HG02623 (cell line): ENCODE data around the gene STXBP5L.
"Not testable (repeated sequence)": the region's sequence is repeated elsewhere in the genome, so short reads cannot be mapped to it uniquely, and the experiment has no call there.

Source experiments
- ATAC-seq: cut with Tn5 transposase; IDR thresholded peaks from one replicate; pipeline ENCODE4 v1.9.1; 2021; ENCODE audit warnings: moderate library complexity; ENCODE audit not compliant: unreplicated experiment

The STXBP5L gene

DNA sequence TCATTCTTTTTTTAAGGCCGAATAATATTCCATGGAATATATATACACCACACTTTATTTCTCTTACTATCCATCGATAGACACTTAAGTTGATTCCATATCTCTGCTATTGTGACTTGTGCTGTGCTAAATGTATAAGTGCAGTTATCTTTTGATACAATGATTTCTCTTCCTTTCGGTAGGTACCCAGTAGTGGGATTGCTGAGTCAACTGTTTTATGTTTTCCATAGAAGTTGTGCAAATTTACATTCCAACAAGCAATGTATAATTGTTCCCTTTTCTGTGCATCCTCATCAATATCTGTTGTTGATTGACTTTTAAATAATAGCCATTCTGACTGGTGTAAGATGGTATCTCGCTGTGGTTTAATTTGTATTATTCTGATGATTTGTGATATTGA, 81.0 kb downstream of the STXBP5L start:
- ATAC-seq, result no peak

DNA sequence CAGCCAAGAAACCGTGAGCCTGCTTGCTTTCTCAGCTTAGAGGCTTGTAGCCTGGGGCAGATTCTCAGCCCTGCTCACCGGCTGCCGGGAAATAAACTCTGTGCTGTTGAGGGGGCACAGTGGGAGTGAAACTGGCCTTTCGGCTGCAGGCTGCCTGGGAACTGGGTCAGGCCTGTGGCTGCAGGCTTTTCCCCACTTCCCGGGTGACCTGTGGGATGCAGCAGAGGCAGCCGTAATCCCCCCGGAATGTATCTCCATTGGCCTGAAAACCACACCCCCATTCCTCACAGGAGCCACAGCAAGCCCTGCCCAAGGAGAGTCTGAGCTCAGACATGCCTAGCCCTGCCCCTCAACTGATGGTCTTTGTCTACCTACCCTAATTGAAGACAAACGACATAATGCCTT, 110.9 kb downstream of the STXBP5L start:
- ATAC-seq, result no peak

DNA sequence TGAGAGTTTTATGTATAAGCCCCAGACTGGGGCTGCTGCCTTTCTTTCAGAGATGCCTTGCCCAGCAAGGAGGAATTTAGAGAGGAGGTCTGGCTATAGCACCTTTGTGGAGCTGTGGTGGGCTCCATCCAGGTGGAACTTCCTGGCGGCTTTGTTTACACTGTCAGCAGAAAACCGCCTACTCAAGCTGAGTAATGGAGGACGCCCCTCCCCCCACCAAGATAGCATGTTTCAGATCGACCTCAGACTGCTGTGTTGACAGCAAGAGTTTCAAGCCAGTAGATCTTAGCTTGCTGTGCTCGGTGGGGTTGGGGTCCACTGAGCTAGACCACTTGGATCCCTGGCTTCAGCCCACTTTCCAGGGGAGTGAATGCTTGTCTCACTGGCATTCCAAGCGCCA, 155.6 kb downstream of the STXBP5L start:
- ATAC-seq, result no peak

DNA sequence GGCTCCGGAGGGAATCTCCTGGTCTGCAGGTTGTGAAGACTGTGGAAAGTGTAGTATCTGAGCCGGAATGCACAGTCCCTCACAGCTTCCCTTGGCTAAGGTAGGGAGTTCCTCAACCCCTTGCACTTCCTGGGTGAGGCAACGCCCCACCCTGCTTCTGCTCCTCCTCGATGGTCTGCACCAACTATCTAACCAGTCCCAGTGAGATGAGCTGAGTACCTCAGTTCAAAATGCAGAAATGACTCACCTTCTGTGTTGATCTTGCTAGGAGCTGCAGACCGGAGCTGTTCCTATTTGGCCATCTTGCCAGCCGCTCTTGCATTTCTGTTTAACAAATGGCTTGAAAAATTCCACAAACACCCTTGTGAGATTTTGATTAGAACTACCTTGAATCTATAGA, 156.1 kb downstream of the STXBP5L start:
- ATAC-seq, result no peak

DNA sequence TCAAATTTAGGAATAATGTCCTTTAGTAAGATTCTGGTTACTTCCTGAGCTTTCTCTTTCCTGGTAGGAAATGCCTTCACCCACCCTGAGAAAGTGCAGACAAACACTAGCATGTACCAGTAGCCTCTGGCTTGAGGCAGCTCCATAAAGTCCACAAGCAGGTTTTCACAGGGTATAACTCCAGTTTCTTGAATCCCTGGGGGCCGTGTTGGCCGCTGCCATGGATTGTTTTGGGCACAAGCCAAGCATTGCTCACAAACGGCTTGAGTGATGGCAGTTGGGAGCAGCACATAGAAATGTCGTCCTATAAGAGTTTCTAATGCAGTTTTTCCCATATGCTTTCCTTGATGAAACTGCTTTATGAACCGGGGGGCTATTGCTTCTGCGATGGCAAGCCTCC, 164.1 kb downstream of the STXBP5L start:
- no peak for ATAC-seq

DNA sequence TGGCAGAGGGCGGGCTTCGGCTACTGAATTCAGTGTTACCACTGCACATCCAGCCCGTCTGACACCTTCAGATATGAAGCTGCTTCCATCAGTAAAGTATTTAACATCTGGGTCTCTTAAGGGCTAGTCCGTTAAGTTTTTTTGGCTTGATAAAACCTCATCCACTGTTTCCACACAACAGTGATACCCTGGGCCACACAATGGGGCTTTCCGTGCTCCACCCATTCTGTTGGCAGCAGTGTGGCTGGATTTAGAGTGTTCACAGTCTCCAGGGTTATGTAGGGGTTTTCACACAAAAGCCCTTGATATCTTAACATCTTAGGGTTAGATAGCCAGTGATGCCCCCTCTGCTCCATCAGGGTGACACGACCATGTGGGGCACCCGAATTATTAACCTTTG, 165.0 kb downstream of the STXBP5L start:
- ATAC-seq, result no peak

DNA sequence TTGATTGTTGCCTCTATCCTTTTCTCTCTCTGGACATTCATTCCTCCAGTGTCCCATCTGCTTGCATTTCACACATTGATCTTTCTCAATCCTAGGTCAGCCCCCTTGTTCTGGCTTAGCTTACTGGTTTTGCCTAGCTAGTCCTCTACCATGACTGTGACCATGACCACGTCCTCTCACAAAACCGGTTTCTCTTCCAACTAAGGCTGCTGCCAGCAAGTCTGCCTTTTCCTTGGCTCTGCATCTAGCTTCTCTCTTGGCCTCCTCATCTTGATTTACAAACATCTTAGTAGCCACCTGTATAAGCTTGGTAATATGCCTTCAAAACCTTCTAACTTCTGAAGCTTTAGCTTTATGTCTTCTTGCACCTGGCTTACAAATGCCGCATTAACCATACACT, 167.2 kb downstream of the STXBP5L start:
- no peak for ATAC-seq

DNA sequence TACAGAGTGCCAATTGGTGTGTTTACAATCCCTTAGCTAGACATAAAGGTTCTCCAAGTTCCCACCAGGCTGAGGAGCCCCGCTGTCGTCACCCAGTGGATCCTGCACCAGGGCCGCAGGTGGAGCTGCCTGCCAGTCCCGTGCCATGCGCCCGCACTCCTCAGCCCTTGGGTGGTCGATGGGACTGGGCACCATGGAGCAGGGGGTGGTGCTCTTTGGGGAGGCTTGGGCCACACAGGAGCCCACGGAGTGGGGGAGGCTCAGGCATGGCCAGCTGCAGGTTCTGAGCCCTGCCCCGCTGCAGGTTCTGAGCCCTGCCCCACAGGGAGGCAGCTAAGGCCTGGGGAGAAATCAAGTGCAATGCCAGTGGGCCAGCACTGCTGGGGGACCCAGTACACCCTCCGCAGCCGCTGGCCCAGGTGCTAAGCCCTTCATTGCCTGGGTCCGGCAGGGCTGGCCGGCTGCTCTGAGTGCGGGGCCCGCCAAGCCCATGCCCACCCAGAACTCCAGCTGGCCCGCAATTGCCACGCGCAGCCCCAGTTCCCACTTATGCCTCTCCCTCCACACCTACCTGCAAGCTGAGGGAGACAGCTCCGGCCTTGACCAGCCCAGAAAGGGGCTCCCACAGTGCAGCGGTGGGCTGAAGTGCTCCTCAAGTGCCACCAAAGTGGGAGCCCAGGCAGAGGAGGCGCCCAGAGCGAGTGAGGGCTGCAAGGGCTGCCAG, 170.5 kb downstream of the STXBP5L start:
- not testable (repeated sequence) for ATAC-seq

DNA sequence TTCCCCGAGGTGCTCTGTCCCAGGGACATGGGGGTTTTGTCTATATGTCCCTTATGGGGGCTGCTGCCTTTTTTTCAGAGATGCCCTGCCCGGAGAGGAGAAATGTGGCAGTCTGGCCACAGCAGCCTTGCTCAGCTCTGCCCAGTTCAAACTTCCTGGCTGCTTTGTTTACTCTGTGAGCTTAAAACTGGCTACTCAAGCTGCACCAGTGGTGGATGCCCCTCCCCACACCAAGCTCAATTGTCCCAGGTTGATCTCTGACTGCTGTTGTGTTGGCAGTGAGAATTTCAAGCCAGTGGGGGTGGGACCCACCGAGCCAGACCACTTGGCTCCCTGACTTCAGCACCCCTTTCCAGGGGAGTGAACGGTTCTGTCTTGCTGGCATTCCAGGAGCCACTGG, 188.9 kb downstream of the STXBP5L start:
- ATAC-seq, result no peak

DNA sequence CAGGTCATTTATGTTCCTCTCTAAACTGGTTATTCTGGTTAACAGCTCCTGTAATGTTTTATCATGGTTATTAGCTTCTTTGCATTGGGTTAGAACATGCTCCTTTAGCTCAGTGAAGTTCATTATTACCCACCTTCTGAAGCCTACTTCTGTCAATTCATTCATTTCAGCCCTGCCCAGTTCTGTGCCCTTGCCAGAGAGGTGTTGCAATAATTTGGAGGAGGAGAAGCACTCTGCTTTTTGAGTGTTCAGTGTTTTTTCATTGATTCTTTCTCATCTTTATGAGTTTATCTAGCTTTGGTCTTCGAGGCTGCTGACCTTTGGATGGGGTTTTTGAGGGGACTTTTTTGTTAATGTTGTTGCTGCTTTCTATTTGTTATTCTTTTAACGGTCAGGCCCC, 203.1 kb downstream of the STXBP5L start:
- ATAC-seq, result not testable (repeated sequence)

DNA sequence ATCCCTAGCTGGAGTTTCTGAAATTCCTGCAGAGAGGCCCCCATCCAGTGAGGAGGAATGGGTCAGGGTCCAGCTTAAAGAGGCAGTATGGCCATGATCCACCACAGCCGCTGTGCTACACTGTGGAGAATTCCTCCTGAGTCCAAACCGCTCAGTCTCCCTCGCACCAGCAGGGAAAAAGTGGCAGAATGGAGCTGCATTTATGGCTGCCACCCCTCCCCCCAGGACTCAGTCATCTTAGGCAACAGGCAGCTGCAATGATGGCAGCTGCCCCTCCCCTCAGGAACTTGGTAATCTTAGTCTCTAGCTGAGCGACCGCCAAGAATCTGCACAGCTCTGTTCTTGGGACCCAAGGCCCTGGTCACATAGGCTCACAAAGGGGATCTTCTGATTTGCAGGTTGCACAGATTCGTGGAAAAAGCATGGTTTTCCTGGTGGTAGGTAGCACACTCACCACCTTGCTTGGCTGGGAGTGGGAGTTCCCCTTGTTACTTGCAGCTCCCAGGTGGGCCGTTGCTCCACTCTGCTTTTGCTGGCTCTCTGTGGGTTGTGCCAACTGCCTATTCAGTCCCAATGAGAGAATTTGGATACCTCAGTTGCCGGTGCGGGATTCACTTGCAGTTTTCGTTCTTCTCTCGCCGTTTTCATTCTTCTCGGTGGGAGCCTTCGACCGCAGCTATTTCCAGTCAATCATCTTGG, 204.1 kb downstream of the STXBP5L start:
- no peak for ATAC-seq

DNA sequence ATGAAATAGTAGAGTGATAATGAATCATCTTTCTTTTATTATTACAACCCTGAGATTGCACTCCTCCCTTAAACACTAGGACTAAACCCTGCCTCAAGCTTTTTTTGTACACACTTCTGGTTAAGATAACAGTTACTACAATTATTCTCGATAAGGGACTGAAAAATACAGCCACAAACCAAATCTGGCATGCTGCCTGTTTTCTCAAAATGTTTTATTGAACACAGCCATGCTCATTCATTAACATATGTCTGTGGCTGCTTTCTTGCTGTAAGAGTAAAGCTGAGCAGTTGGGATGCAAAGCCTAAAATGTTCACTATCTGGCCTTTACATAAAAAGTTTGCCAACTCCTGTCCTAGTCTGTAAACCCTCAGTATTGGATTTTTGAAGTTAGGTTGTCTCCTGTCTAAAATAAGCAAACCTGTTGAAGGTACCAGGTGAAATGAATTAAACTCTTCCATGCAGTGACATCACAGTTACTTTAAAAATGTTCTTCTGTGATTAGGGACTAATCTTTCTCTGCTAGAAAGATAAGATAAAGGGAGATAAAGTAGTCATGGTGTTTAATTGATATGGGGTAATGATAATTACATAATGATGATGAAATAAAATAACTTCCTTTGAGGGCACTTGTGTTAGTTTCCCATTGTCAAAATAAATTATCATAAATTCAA, 218.2 kb downstream of the STXBP5L start:
- ATAC-seq, result no peak

DNA sequence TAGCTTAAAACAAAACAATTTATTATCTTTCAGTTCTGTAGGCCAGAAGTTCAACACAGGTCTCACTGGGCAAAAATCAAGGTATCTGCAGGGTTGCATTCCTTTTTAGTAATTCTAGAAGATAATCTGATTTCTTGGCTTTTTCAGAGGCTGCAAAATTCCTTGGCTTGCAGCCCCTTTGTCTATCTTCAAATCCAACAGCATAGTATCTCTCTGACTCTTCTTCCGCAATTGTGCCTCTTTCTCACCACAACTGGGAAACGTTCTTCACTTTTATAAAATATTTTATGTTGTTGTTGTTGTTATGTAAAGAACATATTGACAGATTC, 218.7 kb downstream of the STXBP5L start:
- no peak for ATAC-seq

DNA sequence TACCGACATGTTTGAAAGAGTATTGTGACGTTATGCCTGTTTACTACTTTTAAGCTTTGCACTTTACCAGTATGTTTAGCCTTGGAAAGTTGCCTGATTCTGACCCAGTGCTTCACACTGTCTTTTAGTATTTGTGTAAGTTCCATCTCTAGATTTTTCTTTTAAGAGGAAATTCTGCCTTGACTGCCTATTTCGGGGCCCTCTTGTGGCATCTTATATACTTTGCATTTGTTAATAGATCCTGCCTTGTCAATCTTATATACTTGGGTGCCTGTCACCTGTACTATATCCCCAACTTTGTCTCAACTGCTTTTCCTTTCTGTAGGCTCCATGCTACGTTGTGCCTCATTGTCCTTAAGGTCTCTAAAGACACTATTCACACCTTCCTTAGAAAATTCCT, 244.6 kb downstream of the STXBP5L start:
- ATAC-seq, result no peak

DNA sequence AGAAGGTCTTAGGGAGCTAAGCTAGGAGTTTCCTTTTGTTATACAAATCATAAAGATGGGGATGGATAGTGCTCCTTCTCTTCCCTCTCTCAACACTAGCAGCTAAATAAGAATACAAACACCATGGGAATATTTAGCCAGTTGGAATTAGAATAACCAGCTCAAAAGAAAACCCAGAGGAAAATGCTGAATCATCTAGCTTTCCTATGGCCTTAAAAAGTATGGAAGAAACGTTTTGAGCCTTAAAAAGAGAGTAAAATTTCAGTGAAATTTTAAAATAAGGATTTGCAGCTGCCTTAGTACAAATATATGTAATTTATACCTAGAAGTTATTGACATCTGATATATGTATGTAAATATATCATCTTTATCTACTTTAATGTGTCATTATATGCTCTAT, 245.8 kb downstream of the STXBP5L start:
- no peak for ATAC-seq

DNA sequence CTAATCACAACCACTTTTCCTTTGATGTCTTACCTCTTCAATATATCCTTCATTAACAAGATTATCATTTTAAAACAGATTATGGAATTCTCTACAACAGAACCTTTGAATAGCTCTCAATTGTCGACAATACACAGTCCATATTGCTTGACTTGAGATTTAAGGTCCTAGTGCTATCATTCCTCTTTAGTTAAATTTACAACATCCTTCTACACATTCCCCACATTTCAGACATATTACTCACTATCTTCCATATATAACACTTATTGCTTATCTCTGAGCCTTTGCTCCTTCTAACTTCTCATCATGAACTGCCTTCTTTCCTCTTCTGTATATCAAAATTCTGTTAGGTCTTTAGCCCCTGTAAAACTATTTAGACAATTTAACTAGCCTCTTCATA, 247.0 kb downstream of the STXBP5L start:
- ATAC-seq, result no peak

DNA sequence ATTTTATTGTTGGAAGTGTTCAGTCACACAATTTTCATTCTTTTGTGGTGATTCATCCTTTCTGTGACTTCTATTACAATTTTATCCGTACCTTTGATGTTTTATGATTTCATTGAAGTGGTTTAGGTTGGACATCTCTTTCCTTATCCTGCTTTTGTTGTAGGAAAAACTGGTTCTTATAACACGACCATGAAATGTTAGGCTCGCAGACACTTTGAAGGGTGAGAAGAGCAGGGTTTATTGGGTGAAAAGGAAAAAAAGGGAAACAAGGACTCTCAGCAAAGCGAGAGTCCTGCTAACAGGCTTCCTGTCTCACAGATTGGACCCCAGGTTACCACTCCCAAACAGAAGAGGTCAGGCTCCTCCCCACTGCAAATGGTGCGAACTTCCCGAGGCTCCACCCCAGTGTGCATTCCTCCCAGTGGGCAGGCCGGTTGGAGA, 257.4 kb downstream of the STXBP5L start:
- no peak for ATAC-seq

DNA sequence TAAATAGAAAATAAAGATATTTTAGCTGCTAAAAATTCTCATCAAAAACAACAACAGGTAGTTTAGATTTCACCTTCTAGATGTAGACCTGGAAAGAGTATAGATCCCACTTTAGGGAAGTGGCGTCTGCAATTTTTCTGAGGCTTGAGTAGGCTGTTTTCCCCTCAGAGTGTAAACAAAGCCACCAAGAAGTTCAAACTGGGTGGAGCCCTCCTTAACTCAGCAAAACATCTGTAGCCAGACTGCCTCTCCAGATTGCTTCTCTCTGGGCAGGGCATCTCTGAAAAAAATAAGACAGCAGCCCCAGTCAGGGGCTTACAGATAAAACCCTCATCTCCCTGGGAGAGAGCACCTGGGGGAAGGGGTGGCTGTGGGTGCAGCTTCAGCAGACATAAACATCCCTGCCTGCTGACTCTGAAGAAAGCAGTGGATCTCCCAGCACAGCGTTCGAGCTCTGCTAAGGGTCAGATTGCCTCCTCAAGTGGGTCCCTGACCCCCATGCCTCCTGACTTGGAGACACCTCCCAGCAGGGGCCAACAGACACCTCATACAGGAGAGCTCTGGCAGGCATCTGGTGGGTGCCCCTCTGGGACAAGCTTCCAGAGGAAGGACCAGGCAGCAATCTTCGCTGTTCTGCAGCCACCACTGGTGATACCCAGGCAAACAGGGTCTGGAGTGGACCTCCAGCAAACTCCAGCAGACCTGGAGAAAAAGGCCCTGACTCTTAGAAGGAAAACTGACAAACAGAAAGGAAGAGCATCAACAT, 259.6 kb downstream of the STXBP5L start:
- no peak for ATAC-seq

DNA sequence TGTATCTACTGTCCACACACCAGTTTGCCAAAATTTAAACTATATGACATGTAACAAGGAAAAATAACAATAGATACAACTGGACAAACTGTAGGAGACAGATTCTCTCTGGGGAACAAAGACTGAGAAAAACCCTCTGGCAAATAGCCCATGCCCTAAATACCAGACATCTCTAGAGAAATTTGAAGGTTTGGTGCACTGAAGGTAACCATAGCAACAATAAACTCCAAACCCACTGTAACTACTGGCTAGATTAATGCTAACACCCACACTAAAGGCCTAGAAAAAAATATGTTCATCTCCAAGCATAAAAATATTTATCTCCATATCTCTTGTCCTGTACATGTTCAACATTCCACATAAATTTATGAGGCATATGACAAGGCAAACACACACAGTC, 267.1 kb downstream of the STXBP5L start:
- ATAC-seq, result no peak

DNA sequence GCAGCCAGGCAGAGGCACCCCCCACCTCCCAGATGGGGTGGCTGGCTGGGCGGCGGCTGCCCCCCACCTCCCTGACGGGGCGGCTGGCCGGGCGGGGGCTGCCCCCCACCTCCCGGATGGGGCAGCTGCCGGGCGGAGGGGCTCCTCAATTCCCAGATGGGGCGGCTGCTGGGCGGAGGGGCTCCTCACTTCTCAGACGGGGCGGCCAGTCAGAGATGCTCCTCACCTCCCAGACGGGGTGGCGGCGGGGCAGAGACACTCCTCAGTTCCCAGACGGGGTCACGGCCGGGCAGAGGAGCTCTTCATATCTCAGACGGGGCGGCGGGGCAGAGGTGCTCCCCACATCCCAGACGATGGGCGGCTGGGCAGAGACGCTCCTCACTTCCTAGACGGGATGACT, 282.6 kb downstream of the STXBP5L start:
- not testable (repeated sequence) for ATAC-seq

DNA sequence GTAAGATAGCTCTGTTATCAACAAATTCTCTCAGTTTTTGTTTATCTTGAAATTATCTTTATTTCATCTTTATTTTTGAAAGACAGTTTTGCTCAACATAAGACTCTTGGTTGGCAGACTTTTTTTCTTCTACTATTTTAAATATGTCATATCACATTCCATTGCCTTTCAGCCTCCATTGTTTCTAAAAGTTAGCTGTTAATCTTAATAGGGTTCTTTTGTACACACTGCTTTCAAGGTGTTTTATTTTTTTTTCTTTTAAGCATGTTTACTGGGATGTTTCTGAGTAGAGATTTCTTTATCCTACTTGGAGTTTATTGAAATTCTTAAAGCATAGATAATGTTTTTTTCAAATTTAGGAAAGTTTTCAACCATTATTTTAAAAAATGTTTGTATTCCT, 294.6 kb downstream of the STXBP5L start:
- ATAC-seq, result no peak

DNA sequence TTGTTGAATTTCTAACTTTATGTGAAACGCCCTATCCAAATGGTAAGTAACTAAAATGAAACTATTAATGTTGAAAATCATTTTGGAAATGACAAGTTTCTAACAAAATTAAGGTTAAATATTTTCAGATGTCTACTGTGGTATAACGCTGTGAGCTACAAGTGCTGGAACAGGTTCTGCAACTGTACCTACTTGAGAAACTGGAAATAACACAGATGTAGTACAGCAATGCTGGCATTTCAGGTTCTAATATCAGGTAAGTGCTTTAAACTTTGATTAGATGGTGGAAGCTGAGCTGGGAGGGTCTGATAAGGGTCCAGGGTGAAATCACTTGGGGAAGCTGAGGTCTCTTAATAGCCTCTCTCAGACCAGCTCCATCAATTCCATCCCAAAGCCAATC, 315.1 kb downstream of the STXBP5L start:
- ATAC-seq, result no peak
